HepG2 (cell line): ENCODE results near the gene CIAPIN1. TPM values are rescaled to one million over a fixed set of nuclear protein-coding genes. Genes with fewer than 3 reads are reported as not detected.

Experiments used
- E2F1 ChIP-seq: sonication (generic); formaldehyde crosslinking; IDR thresholded peaks from 2 replicates; pipeline ENCODE4 v1.5.0; 2020; ENCODE audit warnings: missing genetic modification reagents
- NRL ChIP-seq: sonication (generic); formaldehyde crosslinking; IDR thresholded peaks from 2 replicates; pipeline ENCODE4 v1.5.0; 2020; ENCODE audit warnings: missing genetic modification reagents, mild to moderate bottlenecking, moderate library complexity, borderline replicate concordance
- PRDM10 ChIP-seq: sonication (generic); formaldehyde crosslinking; IDR thresholded peaks from 2 replicates; pipeline ENCODE4 v1.4.0; 2020; ENCODE audit warnings: low read depth, missing genetic modification reagents
- SALL1 ChIP-seq: sonication (generic); formaldehyde crosslinking; IDR thresholded peaks from 2 replicates; pipeline ENCODE4 v1.8.0; 2022; ENCODE audit warnings: mild to moderate bottlenecking, missing genetic modification reagents
- SNAPC4 ChIP-seq: sonication (generic); formaldehyde crosslinking; IDR thresholded peaks from 2 replicates; pipeline ENCODE4 v1.4.0; 2020; ENCODE audit warnings: mild to moderate bottlenecking, missing genetic modification reagents
- TSC22D2 ChIP-seq: sonication (generic); formaldehyde crosslinking; IDR thresholded peaks from 2 replicates; pipeline ENCODE4 v1.5.1; 2020; ENCODE audit warnings: missing genetic modification reagents, mild to moderate bottlenecking, borderline replicate concordance
- ZBTB33 ChIP-seq: sonication (generic); formaldehyde crosslinking; IDR thresholded peaks from 2 replicates; pipeline ENCODE4 v1.4.0; 2020; ENCODE audit warnings: missing genetic modification reagents
- ZNF12 ChIP-seq: sonication (generic); formaldehyde crosslinking; IDR thresholded peaks from 2 replicates; pipeline ENCODE4 v1.5.0; 2020; ENCODE audit warnings: missing genetic modification reagents
- ZNF235 ChIP-seq: sonication (generic); formaldehyde crosslinking; IDR thresholded peaks from 2 replicates; pipeline ENCODE4 v1.8.1; 2023; ENCODE audit warnings: mild to moderate bottlenecking, missing genetic modification reagents, borderline replicate concordance
- ZNF280B ChIP-seq: sonication (generic); formaldehyde crosslinking; IDR thresholded peaks from 2 replicates; pipeline ENCODE4 v1.5.0; 2020; ENCODE audit warnings: missing genetic modification reagents, mild to moderate bottlenecking, borderline replicate concordance
- ZNF503 ChIP-seq: sonication (generic); formaldehyde crosslinking; IDR thresholded peaks from 2 replicates; pipeline ENCODE4 v1.4.0; 2020; ENCODE audit warnings: missing genetic modification reagents
- polyA plus RNA-seq, 8 experiments: library from polyadenylated mRNA; depleted of rRNA in 3 of 8; stranded (reverse) in 7 of 8; unstranded in 1 of 8; fragments of >200 nt; fragmentation: Illumina TruSeq in 4 of 8; extraction: Trizol in 4 of 8; gene quantifications; 2 replicates each; pipeline versions ENCODE4 v1.2.1 to v1.2.3, GENCODE V29; 2011 to 2016; ENCODE audit warnings: low read depth in 4 of 8, missing spikeins in 1 of 8, mixed read lengths in 1 of 8; ENCODE audit not compliant: insufficient read depth in 1 of 8
- total RNA-seq, 5 experiments: library from RNA; depleted of rRNA; stranded (reverse); fragments of >200 nt; fragmentation: Illumina TruSeq; extraction: Trizol; gene quantifications; 2 replicates each; pipeline ENCODE4 v1.2.3, GENCODE V29; 2016; ENCODE audit warnings: low read depth in 1 of 5

Gene CIAPIN1
- total and polyA plus RNA-seq, 2 of the 13 experiments (the other 11 are each of a cell fraction or from before 2014, with no cell fraction given): 69.3 to 89.7 TPM

GRCh38 chr16:57462209-57462977 lies 15.2 kb upstream of the CIAPIN1 start, which contains the start of gene POLR2C (continued):
- peak; percentile 88 for TF ChIP-seq ZNF503
- TF ChIP-seq ZNF12 (CRISPR knock-in tag): peak; percentile 53; the same call in 1 of the 2 replicates
- peak; percentile 97 for TF ChIP-seq NRL
- peak; percentile 60; the same call in 1 of the 2 replicates for TF ChIP-seq PRDM10 (CRISPR knock-in tag)
- peak; percentile 79; the same call in 1 of the 2 replicates for TF ChIP-seq E2F1 (CRISPR knock-in tag)
- TF ChIP-seq ZBTB33 (CRISPR knock-in tag): peak; percentile 85
- peak; percentile 98 for TF ChIP-seq ZNF280B (CRISPR knock-in tag)
- no peak for TF ChIP-seq SNAPC4 (CRISPR knock-in tag)
- TF ChIP-seq TSC22D2 (CRISPR knock-in tag): peak; percentile 93
- no peak for TF ChIP-seq ZNF235
- TF ChIP-seq SALL1: peak; percentile 90
